ENCODE data around the gene RTN4.
A peak's percentile ranks its signal among the peaks of the same experiment; 100 is the strongest.

Gene RTN4

GRCh38 chr2:54946220-54946805, 103.9 kb downstream of the RTN4 start:
- DNase-seq = no peak

GRCh38 chr2:54945391-54946219, 104.6 kb downstream of the RTN4 start:
- DNase-seq = peak; percentile 77

- no peak for DNase-seq
These were observed 105.4 kb downstream of the RTN4 start for GRCh38 chr2:54944724-54945326.

GRCh38 chr2:54942373-54942772, 107.9 kb downstream of the RTN4 start:
- DNase-seq = no peak

- no peak for DNase-seq
These were observed 108.8 kb downstream of the RTN4 start for GRCh38 chr2:54941248-54941984.

- no peak for DNase-seq
These were observed 109.5 kb downstream of the RTN4 start for GRCh38 chr2:54940723-54941122.

GRCh38 chr2:54939446-54940118, 110.7 kb downstream of the RTN4 start:
- no peak for DNase-seq

GRCh38 chr2:54936766-54937165, 113.5 kb downstream of the RTN4 start:
- no peak for DNase-seq

- no peak for DNase-seq
These were observed 114.9 kb downstream of the RTN4 start for GRCh38 chr2:54935389-54935788.

GRCh38 chr2:54931473-54931872, 118.8 kb downstream of the RTN4 start:
- DNase-seq = no peak

- DNase-seq = no peak
These were observed 121.5 kb downstream of the RTN4 start for GRCh38 chr2:54928719-54929118.

- no peak for DNase-seq
These were observed 122.3 kb downstream of the RTN4 start for GRCh38 chr2:54927751-54928615.

- DNase-seq = no peak
These were observed 123.0 kb downstream of the RTN4 start for GRCh38 chr2:54927085-54927750.

- no peak for DNase-seq
These were observed 125.2 kb downstream of the RTN4 start for GRCh38 chr2:54925022-54925421.

- DNase-seq = no peak
These were observed 126.1 kb downstream of the RTN4 start for GRCh38 chr2:54924121-54924520.
